Urinary bladder (tissue), 4 donors: ENCODE measurements around the gene GPHN. TPM values are rescaled to one million over a fixed set of nuclear protein-coding genes. Genes with fewer than 3 reads are reported as not detected.

Source experiments
- DNase-seq: peaks from one replicate; pipeline ENCODE4 v3.0.0-alpha.2; 2015; ENCODE audit errors: extremely low spot score
- H3K27ac ChIP-seq: one replicate; pipeline ENCODE4 v1.5.1; 2013; ENCODE audit warnings: low read depth, mild to moderate bottlenecking, moderate library complexity
- H3K36me3 ChIP-seq: one replicate; pipeline ENCODE4 v1.6.1; 2013; ENCODE audit warnings: mild to moderate bottlenecking, moderate library complexity; ENCODE audit not compliant: insufficient read depth
- H3K4me1 ChIP-seq: one replicate; pipeline ENCODE4 v1.6.1; 2013; ENCODE audit warnings: mild to moderate bottlenecking, moderate library complexity; ENCODE audit not compliant: insufficient read depth
- H3K4me3 ChIP-seq: one replicate; pipeline ENCODE4 v1.5.1; 2013; ENCODE audit warnings: low read depth, low read length
- WGBS: extraction: QIAGEN DNeasy Blood & Tissue Kit; methylation state at CpG from one replicate; pipeline ENCODE4 v1.1.7; 2013; 5-methylcytosine and 5-hydroxymethylcytosine counted together
- polyA plus RNA-seq: library from polyadenylated mRNA; stranded (reverse); fragments of 200-250 nt; gene quantifications from one replicate; pipeline ENCODE4 v1.2.3, GENCODE V29; 2013
- total RNA-seq: library from RNA; depleted of rRNA; stranded (reverse); fragments of >200 nt; gene quantifications from one replicate; pipeline ENCODE4 v1.2.3, GENCODE V29; 2014
- donor health status: healthy with polysubstance abuse.
- donor health status: healthy.

GPHN gene
- total and polyA plus RNA-seq, 2 donors, result 14.6 to 18.1 TPM

DNA sequence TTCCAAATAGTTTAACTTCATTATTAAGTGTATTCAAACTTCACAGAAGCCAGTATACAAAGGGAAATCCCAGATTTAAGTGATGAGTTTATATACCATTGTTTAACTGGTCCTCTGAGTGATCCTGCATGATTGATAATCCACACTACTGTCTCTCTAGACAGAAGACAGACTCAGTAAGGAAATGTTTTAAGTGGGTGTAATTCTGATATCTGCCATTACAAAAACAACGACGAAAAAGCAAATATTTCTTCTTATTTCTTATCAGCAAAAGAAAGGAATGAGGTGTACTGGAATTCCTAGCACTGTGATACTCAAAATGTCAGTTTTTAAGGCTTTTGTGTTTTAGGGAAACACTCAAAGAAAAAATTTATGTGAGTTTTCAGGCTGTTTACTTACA is 127.5 kb downstream of the GPHN start:
- H3K36me3 ChIP-seq, result no peaks in the 10 kb centered on the region
- H3K4me3 ChIP-seq, result no peak overlapping the region
- H3K27ac ChIP-seq, result no peak overlapping the region
- no peak for DNase-seq
- no peaks in the 10 kb centered on the region for H3K4me1 ChIP-seq
- WGBS, result 41% methylated on average over 2 of the region's 2 CpGs

DNA sequence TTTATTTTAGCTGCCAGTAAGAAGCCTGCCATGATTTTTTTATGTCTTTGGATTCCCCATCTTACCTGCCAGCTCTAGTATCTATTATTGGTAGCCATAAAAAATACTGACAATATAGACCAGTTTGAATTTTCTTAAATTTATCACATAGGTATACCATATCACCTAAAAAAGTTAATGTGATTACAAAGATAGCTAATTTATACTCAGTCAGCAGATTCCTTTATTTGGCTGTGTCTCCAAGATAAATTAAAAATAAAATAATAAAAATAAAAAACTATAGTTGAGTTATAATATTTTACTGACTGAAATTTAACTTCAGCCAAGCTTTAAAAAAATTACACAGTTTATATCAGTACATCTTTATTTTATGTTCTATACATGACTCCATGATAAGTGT is 128.3 kb downstream of the GPHN start:
- Histone ChIP-seq H3K4me1 (no peaks in the 10 kb centered on the region), H3K27ac (no peak overlapping the region), H3K4me3 (no peak overlapping the region), H3K36me3 (no peaks in the 10 kb centered on the region)
- no peak for DNase-seq

DNA sequence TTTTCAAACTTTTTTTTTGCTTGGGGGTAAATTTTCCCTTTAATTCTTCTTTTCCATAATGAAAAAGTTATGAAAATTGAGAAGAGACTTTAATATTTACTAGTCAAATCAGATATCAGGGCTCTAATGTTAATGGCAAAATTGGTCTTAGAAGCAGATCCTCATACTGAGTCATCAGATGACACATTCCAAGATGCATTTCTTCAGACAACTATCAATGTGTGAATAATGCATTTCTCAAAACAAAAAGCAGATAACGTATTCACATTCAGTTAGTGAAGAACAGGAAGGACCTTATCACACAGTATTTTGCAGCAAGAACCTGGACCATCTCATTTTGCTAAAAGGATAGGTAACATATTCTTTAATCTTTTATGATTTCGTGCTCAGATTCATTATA is 130.7 kb downstream of the GPHN start:
- Histone ChIP-seq H3K36me3 (no peaks in the 10 kb centered on the region), H3K4me1 (no peaks in the 10 kb centered on the region), H3K4me3 (no peak overlapping the region), H3K27ac (no peak overlapping the region)
- 93% methylated on average over 2 of the region's 2 CpGs for WGBS
- DNase-seq, result no peak

DNA sequence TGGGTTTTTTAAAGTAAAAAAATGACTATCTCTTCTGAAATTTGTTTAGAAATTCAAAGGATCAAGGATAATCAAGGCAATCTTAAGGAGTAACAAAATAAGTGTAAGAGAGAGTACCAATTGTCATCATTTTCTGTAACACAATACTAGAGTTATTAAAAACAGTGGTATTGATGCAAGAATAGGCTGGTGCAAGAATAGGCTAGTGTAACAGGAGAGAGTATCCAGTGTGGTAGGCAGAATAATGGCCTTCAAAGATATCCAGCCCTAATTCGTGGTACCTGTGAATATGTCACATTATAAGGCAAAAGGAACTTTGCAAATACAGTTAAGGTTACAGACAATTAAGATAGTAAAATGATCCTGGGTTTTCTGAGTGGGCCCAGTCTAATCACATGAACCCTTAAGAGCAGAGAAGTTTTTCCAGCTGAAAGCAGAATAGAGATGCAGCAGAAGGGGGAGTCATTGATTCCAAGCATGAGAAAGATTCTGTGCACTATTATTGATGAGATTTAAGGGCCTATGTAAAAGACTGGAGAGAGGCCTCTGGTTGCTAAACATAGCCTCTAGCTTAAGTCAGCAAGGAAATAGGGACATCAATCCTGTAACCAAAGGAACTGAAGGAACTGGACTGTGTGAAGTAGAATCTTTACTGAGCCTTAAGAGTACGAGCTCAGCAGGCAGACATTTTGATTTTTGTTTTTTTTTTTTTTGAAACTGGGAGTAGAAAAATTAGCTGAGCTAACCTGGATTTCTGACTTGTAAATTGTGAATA is 134.1 kb downstream of the GPHN start:
- WGBS, result 81% methylated on average over 2 of the region's 2 CpGs
- H3K4me3 ChIP-seq, result no peak overlapping the region
- peaks cover 1% of the 10 kb centered on the region for H3K36me3 ChIP-seq
- H3K27ac ChIP-seq, result no peak overlapping the region
- no peaks in the 10 kb centered on the region for H3K4me1 ChIP-seq
- DNase-seq, result no peak

DNA sequence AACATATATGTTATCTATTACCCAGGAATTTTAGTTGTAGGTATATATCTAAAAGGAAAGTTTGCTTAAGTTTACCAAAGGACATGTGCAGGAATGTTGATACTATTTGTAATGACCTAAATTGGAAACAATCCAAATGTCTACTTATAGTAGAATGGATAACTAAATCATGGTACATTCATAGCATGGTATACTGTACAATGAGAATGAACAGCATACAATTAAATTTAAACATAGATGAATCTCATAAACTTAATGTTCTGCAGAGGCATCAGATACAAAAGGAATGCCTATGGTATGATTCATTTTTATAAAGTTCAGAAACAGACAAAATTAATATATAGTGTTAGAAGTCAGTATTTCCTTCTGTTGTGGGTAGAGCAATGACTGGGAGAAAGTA is 135.4 kb downstream of the GPHN start:
- Histone ChIP-seq H3K4me3 (no peak overlapping the region), H3K36me3 (peaks cover 1% of the 10 kb centered on the region), H3K27ac (no peak overlapping the region), H3K4me1 (no peaks in the 10 kb centered on the region)
- DNase-seq, result no peak

DNA sequence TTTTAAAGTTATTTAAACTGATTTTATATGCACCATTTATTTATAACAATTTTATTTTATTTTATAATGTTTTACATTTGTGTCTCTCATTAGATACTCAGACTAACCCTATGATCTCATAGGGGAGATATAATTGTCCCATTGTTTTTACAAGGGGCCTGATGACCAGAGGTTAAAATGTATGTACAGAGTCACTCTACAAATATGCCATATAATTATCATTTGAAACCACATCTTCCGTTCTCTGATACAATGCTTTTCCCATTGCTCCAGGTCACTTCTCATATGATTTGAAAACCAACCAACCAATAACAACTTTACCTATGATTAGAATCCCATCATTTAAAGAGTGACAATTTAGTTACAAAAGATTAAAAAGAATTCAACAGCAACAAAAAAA is 137.8 kb downstream of the GPHN start:
- Histone ChIP-seq H3K4me1 (no peaks in the 10 kb centered on the region), H3K4me3 (no peak overlapping the region), H3K27ac (no peak overlapping the region), H3K36me3 (peaks cover 1% of the 10 kb centered on the region)
- DNase-seq, result no peak
- WGBS, result 89% methylated on average over 1 of the region's 1 CpG

DNA sequence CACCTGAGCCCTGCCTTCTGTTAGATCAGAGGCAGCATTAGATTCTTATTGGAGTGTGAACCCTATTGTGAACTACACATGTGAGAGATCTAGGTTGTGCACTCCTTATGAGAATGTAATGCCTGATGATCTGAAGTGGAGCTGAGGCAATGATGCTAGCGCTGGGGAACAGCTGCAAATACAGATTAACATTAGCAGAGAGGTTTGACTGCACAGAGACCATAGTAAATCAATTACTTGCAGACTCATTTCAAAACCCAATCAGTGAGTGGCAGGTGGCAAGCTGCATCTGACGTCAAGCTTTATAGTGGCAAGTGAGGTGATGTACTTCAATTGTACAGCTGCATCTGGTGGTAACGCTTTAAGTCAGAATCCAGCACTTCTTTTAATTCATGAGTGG is 141.6 kb downstream of the GPHN start:
- Histone ChIP-seq H3K4me1 (no peaks in the 10 kb centered on the region), H3K27ac (no peak overlapping the region), H3K4me3 (no peak overlapping the region), H3K36me3 (peaks cover 1% of the 10 kb centered on the region)
- DNase-seq, result peak; percentile 4
- WGBS, result 91% methylated on average over 3 of the region's 3 CpGs

DNA sequence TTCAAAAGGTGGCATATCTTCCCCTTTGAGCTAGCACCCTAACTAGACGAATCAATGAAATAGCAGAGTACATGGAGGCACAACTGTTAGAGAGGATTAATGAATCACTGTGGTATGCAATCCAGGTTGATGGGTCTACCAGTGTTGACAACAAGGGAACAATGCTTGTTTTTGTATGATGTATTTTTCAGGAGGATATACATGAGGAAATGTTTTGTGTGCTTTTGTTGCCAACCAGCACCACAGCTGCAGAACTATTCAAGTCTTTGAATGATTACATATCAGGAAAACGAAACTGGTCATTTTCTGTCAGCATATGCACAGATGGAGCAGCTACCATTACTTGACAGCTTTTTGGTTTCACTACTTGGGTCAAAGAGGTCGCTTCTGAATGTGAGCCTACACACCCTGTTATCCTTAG is 142.6 kb downstream of the GPHN start:
- WGBS, result 70% methylated on average over 3 of the region's 3 CpGs
- Histone ChIP-seq H3K4me3 (no peak overlapping the region), H3K4me1 (no peaks in the 10 kb centered on the region), H3K36me3 (peaks cover 1% of the 10 kb centered on the region), H3K27ac (no peak overlapping the region)
- DNase-seq, result no peak

DNA sequence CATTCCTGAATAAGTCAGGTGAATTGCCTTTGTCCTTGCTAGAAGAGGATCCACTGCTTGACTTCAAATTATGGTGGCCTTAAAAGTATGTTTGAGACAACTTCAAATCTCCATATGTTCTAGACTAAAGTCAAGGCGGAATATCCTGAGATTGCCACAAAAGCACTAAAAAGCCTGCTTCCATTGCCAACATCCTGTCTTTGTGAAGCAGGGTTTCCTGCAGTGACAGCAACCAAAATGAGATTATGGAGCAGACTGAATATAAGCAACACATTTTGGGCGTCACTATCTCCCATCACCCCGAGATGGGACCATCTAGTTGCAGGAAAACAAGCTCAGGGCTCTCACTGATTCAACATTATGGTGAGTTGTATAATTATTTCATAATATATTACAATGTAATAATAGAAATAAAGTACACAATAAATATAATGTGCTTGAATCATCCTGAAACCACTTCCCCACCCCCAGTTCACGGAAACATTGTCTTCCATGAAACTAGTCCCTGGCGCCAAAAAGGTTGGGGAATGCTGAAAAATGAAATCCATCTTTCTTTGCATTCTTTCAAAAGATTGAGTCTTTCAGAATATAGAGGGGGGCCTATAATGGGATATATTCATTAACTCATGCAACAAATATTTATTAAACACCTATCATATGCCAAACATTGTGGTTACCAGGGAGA is 143.7 kb downstream of the GPHN start:
- WGBS, result 87% methylated on average over 5 of the region's 5 CpGs
- peaks cover 1% of the 10 kb centered on the region for H3K36me3 ChIP-seq
- no peak for DNase-seq
- no peaks in the 10 kb centered on the region for H3K4me1 ChIP-seq
- H3K27ac ChIP-seq, result no peak overlapping the region
- no peak overlapping the region for H3K4me3 ChIP-seq

DNA sequence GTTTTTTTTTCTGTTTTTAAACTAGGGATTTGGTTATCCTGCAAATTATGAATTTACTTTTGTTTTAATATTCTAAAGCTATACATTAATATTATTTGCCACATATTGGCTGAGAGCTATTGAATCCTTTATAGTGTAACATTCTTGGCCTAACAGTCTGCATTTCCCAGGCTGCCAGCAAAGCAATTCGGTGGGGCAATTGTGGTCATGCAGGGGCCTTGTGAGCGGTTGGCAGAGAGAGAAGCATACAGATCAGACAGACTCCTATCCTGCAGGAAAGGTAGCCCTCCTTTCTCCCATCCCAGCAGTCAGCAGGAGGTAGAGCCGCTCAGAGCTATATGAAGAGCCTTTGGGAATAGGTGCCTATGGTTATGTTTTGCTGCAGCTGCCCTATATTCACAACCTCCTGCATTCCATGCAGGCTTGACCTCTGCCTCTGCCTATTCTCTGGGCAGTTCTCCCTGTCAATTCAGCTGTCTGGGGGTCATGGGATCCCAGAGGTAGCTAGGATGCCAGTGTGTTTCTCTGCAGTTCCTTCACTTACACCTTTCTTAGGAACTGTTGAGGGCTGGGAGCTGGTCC is 144.7 kb downstream of the GPHN start:
- Histone ChIP-seq H3K27ac (no peak overlapping the region), H3K4me3 (no peak overlapping the region), H3K36me3 (no peaks in the 10 kb centered on the region), H3K4me1 (no peaks in the 10 kb centered on the region)
- WGBS, result 82% methylated on average over 3 of the region's 3 CpGs
- DNase-seq, result no peak

DNA sequence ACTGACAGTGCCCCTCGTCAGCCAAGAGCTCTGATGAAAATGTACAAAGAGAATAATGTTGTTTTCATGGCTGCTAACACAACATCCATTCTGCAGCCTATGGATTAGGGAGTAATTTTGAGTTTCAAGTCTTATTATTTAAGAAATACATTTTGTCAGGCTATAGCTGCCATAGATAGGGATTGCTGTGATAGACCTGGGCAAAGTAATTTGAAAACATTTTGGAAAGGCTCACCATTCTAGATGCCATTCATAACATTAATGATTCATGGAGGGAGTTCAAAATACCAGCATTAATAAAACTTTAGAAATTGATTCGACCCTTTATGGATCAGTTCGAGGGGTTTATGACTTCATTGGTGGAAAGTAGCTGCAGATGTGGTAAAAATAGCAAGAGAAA is 149.8 kb downstream of the GPHN start:
- H3K27ac ChIP-seq, result no peak overlapping the region
- WGBS, result 83% methylated on average over 3 of the region's 3 CpGs
- DNase-seq, result no peak
- no peaks in the 10 kb centered on the region for H3K4me1 ChIP-seq
- H3K4me3 ChIP-seq, result no peak overlapping the region
- no peaks in the 10 kb centered on the region for H3K36me3 ChIP-seq

DNA sequence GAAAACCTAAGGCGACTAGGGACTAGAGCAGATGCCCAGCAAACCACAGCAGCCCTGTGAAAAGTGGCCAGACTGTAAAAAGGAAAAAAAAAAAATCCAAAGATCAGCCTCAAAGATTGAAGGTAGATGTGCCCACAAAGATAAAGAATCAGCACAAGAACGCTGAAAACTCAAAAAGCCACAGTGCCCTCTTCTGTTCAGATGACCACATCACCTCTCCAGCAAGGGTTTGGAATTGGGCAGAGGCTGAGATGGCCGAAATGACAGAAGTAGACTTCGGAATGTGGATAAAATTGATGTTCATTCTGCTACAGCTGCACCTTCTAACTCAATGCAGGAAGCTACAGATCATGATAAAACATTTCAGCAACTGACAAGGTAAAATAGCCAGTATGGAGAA is 154.4 kb downstream of the GPHN start:
- no peaks in the 10 kb centered on the region for H3K4me1 ChIP-seq
- no peak for DNase-seq
- H3K36me3 ChIP-seq, result no peaks in the 10 kb centered on the region
- 66% methylated on average over 4 of the region's 4 CpGs for WGBS
- H3K4me3 ChIP-seq, result no peak overlapping the region
- no peak overlapping the region for H3K27ac ChIP-seq

DNA sequence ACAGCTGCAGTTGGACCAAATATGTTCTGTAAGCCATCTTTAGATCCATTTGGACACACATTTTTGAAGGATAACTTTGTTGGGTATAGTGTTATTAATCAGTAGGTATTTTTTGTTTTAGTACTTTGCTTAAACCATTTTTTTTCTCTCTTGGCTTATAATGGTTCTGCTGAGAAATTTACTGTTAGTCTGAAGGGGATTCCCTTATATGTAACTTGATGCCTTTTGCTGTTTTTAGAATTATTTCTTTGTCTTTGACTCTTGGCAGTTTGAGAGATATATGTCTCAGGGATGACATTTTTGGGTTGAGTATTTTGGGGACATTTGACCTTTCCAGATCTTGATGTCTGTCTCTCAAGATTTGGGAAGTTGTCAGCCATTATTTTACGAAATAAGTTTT is 169.8 kb downstream of the GPHN start:
- no peak for DNase-seq
- 99% methylated on average over 1 of the region's 1 CpG for WGBS
- H3K27ac ChIP-seq, result no peak overlapping the region
- H3K4me1 ChIP-seq, result no peaks in the 10 kb centered on the region
- H3K4me3 ChIP-seq, result no peak overlapping the region
- H3K36me3 ChIP-seq, result no peaks in the 10 kb centered on the region

DNA sequence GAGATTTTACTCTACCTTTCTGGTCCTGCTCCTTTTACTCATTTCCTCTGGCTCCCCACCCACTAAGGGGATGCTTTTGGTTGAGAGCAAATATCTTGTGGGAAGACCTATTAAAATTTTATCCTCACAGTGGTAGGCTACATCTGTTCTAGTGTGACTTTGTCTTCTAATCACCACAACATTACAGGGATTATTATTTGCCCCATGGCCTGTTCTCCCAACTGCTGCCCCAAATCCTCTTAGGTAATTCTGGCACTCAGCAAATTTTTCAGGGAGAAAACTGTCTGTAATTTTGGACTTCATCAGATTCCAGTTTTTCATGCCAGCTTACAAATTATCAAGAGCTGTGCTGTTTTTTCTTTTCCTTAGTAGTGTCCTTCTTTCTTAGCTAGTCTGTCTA is 172.3 kb downstream of the GPHN start:
- H3K4me1 ChIP-seq, result no peaks in the 10 kb centered on the region
- DNase-seq, result no peak
- no peak overlapping the region for H3K4me3 ChIP-seq
- H3K27ac ChIP-seq, result no peak overlapping the region
- H3K36me3 ChIP-seq, result no peaks in the 10 kb centered on the region
